K562 (cell line): ENCODE data around the gene SDC3. TPM values are rescaled to one million over a fixed set of nuclear protein-coding genes. Genes with fewer than 3 reads are reported as not detected.

ENCODE experiments used
- BRCA1 ChIP-seq, 2 experiments: fragments of 450-650 bp in 1 of 2; sonication (generic) in 1 of 2; formaldehyde crosslinking in 1 of 2; IDR thresholded peaks; 2 replicates each; pipeline versions ENCODE4 v1.5.0 to v1.6.1; 2017 to 2020; ENCODE audit warnings: mild to moderate bottlenecking in 1 of 2, missing genetic modification reagents in 1 of 2
- CLOCK ChIP-seq: fragments of 250-450 bp; sonication (Bioruptor Pico); IDR thresholded peaks from 2 replicates; pipeline ENCODE4 v1.4.0; 2020; ENCODE audit warnings: mild to moderate bottlenecking, moderate library complexity, borderline replicate concordance
- DACH1 ChIP-seq: fragments of 450-650 bp; IDR thresholded peaks from 2 replicates; pipeline ENCODE4 v1.6.1; 2018; ENCODE audit not compliant: partially characterized antibody
- MNT ChIP-seq, 2 experiments: fragments of 450-650 bp; conservative IDR thresholded peaks; 2 replicates each; pipeline ENCODE4 v1.6.1; 2017; ENCODE audit warnings: mild to moderate bottlenecking in 2 of 2, moderate library complexity in 2 of 2
- PHF21A ChIP-seq: fragments of 450-650 bp; IDR thresholded peaks from 2 replicates; pipeline ENCODE4 v1.6.1; 2017; ENCODE audit warnings: low read depth, borderline replicate concordance
- RAD21 ChIP-seq, 2 experiments: fragments of 250-450 bp in 1 of 2; fragments of 450-650 bp in 1 of 2; sonication (Bioruptor Pico) in 1 of 2; formaldehyde crosslinking in 1 of 2; IDR thresholded peaks in 1 of 2; conservative IDR thresholded peaks in 1 of 2; 2 replicates each; pipeline versions ENCODE4 v1.4.0 to v1.8.0; 2020 to 2022; ENCODE audit warnings: mild to moderate bottlenecking in 2 of 2, moderate library complexity in 1 of 2
- TARDBP ChIP-seq: fragments of 450-650 bp; IDR thresholded peaks from 2 replicates; pipeline ENCODE4 v1.6.1; 2016
- THRB ChIP-seq: fragments of 450-650 bp; formaldehyde crosslinking; conservative IDR thresholded peaks from 2 replicates; pipeline ENCODE4 v1.4.0; 2022; ENCODE audit warnings: mild to moderate bottlenecking, missing genetic modification characterization
- ZNF121 ChIP-seq: sonication (generic); formaldehyde crosslinking; conservative IDR thresholded peaks from 2 replicates; pipeline ENCODE4 v1.8.0; 2022; ENCODE audit warnings: missing genetic modification reagents
- ZNF197 ChIP-seq: fragments of 200-800 bp; sonication (Bioruptor generic); IDR thresholded peaks from 2 replicates; pipeline ENCODE4 v1.6.1; 2016; ENCODE audit warnings: low read depth, missing genetic modification characterization, missing compliant biosample characterization
- ZNF239 ChIP-seq: fragments of 250-450 bp; sonication (Bioruptor Pico); IDR thresholded peaks from 2 replicates; pipeline ENCODE4 v1.4.0; 2020; ENCODE audit warnings: mild to moderate bottlenecking
- ZNF24 ChIP-seq: fragments of 450-650 bp; IDR thresholded peaks from 2 replicates; pipeline ENCODE4 v1.6.1; 2016
- ZNF263 ChIP-seq: sonication (generic); formaldehyde crosslinking; IDR thresholded peaks from 2 replicates; pipeline ENCODE4 v1.8.0; 2022; ENCODE audit warnings: mild to moderate bottlenecking, missing genetic modification reagents, borderline replicate concordance
- ZNF512 ChIP-seq: IDR thresholded peaks from 2 replicates; pipeline ENCODE4 v1.6.1; 2016; ENCODE audit warnings: missing genetic modification characterization, missing compliant biosample characterization
- ZNF75A ChIP-seq: fragments of 450-650 bp; formaldehyde crosslinking; IDR thresholded peaks from 2 replicates; pipeline ENCODE4 v1.4.0; 2020; ENCODE audit warnings: mild to moderate bottlenecking
- polyA plus RNA-seq, 8 experiments: library from polyadenylated mRNA; depleted of rRNA in 4 of 8; stranded (reverse) in 5 of 8; unstranded in 3 of 8; fragments of >200 nt; fragmentation: Nextera tagmentation in 2 of 8; fragmentation: Illumina TruSeq in 1 of 8; extraction: Ambion mirVana in 2 of 8; extraction: Trizol in 1 of 8; gene quantifications; 2 replicates each; pipeline versions ENCODE4 v1.2.1 to v1.2.3, GENCODE V29; 2011 to 2014; ENCODE audit warnings: inconsistent platforms in 1 of 8, missing spikeins in 1 of 8
- total RNA-seq, 7 experiments: library from RNA; depleted of rRNA in 6 of 7; stranded (reverse); fragments of >200 nt in 6 of 7; fragmentation: Illumina TruSeq in 2 of 7; extraction: Trizol in 2 of 7; gene quantifications; 2 replicates each; pipeline versions ENCODE4 v1.2.1 to v1.2.3, GENCODE V29; 2011 to 2021; ENCODE audit warnings: low replicate concordance in 1 of 7
- TF ChIP-seq, protein P1 (sequence below): fragments of 450-650 bp; formaldehyde crosslinking; IDR thresholded peaks from 2 replicates; pipeline ENCODE4 v1.4.0; 2020; ENCODE audit warnings: mild to moderate bottlenecking

The SDC3 gene
- total and polyA plus RNA-seq, 9 of the 15 experiments (the other 6 are each of a cell fraction or from before 2014, with no cell fraction given) = 0.38 to 44.1 (median 12.1) TPM

- no peak for TF ChIP-seq THRB (CRISPR knock-in tag)
- TF ChIP-seq MNT (conservative IDR thresholded peaks at IDR 0.05) = no peak
- TF ChIP-seq ZNF512 (tag) = no peak
- no peak for TF ChIP-seq ZNF239 (CRISPR knock-in tag)
- no peak for TF ChIP-seq BRCA1 (IDR thresholded peaks at IDR 0.05)
- TF ChIP-seq BRCA1 (CRISPR knock-in tag; IDR thresholded peaks at IDR 0.05) = no peak
- no peak for TF ChIP-seq ZNF197
- TF ChIP-seq ZNF75A = no peak
- no peak for TF ChIP-seq CLOCK (CRISPR knock-in tag)
- TF ChIP-seq ZNF263 = peak; percentile 12; the same call in 1 of the 2 replicates
- no peak for TF ChIP-seq PHF21A
- TF ChIP-seq, protein P1, sequence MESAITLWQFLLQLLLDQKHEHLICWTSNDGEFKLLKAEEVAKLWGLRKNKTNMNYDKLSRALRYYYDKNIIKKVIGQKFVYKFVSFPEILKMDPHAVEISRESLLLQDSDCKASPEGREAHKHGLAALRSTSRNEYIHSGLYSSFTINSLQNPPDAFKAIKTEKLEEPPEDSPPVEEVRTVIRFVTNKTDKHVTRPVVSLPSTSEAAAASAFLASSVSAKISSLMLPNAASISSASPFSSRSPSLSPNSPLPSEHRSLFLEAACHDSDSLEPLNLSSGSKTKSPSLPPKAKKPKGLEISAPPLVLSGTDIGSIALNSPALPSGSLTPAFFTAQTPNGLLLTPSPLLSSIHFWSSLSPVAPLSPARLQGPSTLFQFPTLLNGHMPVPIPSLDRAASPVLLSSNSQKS (CRISPR knock-in tag) = no peak
- TF ChIP-seq DACH1 = no peak
- no peak for TF ChIP-seq TARDBP
- TF ChIP-seq ZNF121 (CRISPR knock-in tag) = no peak
- TF ChIP-seq RAD21 (CRISPR knock-in tag; conservative IDR thresholded peaks at IDR 0.05 in 1 of 2, IDR thresholded peaks at IDR 0.05 in 1 of 2) = no peak
- no peak for TF ChIP-seq ZNF24
- TF ChIP-seq, all 486 proteins: peak for 33
These were observed 860 bp downstream of the SDC3 start (continued) for GRCh38 chr1:30907481-30908315.
